NCI-H1105 (cell line): ENCODE data around the gene STXBP6.

Experiments used
- DNase-seq: peaks from one replicate; lab custom pipeline; 2025; lab: John Stamatoyannopoulos, UW

STXBP6 gene

DNA sequence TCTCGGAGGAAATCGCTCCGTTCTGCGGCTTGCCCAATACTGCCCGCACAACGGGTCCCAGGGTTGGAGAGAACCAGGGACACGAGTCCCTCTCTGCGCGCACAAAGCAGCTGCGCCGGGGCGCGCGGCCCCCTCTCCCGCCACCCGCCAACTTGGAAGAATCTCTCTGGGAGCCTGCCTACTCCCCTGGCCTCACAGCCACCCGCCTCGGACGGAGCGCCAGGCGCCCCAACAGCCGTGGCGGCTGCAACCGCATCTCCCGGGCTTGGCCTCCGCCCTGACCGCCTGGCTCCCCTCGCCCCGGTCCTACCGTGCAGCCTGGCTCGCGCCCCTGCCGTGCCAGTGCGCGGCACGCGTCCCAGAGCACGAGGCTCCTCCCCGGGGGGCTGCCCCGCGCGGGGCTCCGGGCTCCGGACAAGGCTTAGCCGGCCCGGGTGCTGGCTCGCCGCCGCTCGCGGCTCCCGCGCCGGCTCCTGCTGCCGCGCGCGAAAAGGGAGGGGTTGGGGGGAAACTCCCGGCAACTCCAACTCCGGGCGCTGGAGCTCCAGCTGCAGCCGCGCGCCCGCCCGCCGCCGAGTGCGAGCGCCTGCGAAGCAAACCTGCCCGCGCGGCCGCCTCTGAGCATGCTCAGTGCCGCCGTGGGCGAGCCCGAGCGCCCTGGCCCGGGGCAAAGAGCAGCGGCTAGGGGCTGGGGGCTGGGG is at the start of gene STXBP6:
Gene STXBP6, minus strand, starts transcription at position 580 of the 701 bp plus-strand sequence. CDS start 75,329 bp downstream, outside the sequence.
- DNase-seq, result peak; percentile 72

DNA sequence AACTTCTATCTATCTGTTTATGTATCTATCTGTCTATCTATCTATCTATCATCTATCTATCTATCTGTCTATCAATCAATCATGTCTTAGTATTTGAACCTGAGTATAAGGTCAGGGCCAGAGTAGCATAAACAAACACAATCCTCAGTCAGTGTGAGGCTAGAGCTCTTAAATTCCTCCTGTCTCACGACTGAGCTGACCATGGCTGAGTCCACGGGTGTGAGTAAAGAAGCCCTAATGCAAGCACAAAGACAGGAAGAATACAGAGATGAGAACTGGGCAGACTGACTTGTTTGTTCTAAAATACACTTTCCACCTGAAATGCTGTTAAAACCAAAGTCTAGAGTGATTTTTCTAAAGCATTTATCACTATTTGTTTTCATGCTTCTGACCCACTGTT is 47.2 kb upstream of the STXBP6 start:
- no peak for DNase-seq

DNA sequence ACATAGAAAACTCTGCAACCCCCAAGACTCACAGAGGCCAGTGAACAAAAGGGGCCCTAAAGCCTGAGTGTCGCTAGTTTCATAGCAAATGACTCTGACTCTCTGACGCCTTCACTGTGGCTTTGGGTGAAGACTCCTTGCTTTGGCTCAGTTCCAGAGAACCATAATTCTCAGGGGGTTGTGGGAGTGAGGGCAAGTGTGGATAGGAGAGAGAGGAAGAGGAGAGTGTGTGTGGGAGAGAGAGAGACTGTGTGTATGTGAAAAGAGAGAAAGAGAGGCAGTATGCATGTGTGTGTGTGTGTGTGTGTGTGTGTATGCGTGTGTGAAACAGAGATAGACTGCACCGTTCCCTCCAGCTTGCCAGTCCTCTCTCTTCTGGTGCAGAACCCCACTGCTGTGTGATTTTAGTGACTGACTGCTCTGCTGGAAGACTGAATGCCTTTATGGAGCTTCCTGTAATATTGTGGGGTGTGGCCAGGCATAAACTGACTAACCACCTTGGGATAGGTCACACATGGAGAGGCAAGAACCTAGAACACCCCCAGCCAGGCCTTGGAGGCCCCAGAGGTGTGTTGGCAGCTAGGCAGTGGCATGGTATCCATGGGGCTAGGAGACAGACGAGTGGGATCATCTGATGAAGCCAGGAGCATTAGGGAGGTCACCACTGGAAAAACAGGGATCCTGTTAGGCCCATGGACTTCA is 45.9 kb upstream of the STXBP6 start:
- DNase-seq, result no peak

DNA sequence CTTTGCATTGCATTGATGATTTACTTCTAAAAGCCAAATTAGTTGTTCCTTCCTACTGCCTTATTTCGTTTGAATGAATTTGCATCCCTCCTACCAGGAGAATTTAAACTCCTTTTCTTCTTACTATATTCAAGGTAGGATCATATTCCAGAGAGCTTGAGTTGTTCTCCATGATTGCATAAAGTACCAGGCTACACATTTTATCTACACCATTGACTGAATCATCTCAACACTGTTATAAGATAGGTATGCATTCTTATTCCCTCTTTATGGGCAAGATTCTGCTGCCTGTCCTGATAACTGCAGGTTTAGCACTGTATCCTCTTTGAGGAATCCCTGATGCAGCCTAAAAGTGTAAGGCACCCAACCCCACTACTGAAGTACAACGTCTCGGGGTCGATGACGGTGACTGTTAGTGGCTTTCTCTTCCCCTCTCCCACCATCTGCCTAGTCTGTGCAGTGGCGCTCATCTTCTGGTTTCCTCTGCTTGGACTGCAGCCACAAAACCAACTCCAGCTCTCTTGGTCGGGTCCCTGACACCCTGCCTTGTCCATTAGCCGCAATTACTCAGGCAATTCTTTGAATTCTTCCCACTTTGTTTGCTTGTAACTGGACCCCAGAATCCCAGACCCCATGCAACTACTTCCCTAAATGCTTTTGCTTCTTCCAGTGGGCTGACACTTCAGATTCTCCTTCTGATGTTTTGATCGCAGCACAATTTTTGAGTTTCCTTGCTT is 44.4 kb upstream of the STXBP6 start:
- DNase-seq, result no peak

DNA sequence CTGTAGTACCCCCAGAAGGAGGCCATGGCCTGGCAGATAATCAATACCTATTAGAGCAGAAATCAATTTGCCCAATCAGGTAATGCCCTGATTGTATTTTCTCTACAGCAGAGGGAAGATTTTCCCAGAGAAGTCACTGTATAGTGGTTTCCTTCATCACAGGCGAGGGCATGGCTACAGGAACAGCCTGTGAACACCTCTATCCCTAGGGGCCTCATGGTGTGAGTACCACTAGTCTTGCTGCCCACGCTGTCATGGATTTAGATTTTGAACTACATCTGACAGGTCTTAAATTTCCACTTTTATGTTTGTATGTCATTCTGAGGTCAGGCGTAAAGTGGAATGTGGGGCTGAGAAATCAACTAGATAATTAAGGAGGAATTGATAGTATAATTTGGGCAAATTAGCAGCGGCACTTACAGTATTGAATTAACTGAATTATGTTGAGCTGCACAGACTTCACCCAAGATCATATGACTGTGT is 42.4 kb upstream of the STXBP6 start:
- DNase-seq, result no peak

DNA sequence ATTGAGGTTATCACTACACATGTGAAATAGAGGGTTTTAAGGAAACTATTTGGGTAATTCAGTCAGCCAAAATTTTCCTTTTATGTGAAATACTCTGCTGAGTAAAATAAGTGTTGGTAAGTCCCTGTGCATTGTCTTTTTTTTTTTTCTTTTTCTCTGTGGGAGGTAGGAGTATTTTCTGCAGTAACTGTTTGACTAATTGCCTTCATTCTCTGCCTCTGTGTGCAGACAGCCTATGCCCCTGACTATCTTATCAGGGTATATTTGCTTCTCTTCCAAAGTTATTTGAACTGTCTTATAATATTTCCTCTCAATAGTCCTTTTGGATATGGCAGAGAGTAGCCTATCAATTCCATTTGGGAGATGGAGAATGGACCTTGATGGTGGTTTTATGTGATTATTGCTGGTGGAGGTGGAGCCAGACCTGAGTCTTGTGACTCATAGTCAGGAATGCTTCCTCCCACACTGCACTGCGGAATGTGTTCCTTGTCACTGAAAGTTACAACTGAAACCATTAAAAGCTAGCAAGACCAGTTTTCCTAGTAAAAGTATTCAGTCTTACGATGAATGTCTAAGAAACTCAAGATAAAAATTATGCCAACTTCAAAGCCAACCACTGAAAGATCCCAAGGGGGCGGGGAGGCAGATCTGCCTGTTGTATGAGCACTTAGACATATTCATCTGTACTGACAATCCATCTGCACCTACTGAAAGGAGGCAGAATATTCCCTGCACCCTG is 40.9 kb upstream of the STXBP6 start:
- DNase-seq, result no peak

DNA sequence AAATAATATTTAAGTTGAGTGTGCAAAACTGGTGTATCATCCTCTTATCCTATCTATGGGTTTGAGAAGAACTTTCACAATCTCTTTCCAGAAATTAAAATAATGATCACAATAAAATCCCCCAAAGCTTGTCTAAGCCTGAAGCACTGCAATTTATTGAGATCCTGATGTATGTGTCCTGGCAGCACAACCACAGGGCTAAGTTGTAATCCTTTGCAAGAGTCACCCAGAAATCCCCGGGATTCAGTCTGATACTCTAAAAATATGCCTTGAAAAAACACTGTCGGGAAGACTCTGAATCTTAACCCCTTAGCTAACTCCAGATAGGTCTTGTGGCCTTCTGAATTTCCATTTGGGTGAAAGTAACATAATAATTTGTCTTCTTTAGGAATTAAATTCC is 40.3 kb upstream of the STXBP6 start:
- DNase-seq, result no peak

DNA sequence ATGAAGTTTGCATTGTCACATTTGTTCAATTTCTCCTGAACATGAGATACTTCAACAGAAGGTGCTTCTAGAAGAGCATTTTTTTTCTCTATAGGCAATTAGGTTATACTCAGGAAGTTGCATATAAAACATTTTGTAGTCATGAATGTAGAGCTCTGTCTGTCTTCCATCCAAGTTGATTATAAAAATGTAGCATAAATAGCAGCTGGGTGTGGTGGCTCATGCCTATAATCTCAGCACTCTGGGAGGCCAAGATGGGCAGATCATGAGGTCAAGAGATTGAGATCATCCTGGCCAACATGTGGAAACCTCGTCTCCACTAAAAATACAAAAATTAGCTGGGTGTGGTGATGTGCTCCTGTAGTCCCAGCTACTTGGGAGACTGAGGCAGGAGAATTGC is 39.5 kb upstream of the STXBP6 start:
- no peak for DNase-seq

DNA sequence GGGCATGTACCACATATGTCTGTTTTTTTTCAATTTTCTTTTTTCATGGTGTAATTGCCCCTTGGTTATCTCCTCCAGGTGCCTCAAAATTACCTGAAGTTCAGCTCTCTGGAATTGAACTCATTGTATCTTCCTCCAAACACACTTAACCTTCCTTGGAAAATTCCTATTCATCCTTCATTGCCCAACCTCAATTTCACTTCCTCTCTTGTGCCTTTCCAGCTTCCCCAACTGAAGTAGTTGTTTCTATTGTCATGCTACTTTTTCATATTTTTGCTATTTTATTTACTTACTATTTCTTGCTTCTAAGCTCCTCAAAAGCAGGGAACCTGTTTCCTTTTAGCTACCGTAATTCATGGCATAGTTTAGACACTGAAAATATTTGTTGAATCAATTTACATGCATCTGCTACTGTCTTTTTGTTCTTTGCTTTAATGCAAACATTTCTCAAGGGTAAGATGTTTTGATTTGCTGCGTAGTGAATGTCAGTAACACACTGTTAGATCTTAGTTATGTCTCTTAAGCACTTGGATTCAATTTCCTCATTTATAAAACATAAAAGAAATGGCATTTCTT is 37.0 kb upstream of the STXBP6 start:
- DNase-seq, result no peak

DNA sequence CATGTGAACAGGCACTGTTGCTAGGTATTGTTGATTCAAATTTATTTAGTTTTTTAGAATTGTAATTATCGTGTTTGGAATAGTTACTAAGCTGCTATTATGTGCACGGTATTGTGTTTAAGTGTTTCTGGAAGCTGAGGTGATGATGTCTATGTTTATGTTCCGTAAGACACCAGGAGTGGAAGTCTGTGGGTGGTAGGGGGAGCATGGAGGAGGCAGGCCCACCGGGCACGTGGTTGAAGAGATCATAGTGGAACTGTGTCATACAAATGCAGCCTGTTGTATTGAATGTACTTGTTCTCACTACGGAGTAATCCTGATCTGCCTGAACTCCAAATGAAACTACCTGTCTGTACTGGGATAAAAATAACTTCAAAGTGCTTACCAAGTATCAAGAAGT is 36.1 kb upstream of the STXBP6 start:
- no peak for DNase-seq

DNA sequence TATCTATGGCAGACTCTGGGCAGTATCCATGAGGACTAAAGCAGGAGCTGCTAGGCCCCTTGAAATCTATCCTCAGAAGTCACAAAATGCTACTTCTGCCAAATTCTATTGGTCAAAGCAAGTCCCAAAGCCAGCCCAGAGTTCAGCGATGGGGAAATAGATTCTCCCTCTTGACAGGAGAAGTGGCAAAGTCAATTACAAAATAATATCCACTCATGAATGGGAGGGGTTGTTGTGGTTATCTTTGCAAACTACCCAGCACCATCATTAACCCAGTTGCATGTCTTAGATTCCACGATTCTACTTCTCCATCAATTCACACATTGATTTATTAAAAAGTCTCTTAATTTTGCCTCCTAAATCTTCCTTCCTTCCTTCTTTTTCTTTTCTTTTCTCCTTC is 30.7 kb upstream of the STXBP6 start:
- no peak for DNase-seq

DNA sequence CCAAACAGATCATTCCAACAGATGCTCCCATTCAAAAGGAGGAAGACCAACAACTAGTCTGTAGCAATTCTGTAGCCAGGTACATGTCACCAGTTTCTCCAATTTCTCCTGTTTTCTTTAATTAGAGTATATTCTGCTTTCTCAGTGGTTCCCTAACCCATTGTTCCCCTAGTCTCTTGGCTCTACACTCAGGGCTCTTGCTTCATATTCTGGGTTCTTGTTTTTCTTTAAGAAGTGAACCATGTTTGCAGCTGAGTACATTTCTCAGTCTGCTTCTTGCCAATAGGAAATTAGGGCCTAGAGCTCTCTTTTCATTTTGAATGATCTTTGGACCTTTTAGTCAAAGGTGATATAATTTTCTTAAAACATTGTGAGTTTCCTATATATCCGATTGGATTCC is 29.4 kb upstream of the STXBP6 start:
- DNase-seq, result no peak

DNA sequence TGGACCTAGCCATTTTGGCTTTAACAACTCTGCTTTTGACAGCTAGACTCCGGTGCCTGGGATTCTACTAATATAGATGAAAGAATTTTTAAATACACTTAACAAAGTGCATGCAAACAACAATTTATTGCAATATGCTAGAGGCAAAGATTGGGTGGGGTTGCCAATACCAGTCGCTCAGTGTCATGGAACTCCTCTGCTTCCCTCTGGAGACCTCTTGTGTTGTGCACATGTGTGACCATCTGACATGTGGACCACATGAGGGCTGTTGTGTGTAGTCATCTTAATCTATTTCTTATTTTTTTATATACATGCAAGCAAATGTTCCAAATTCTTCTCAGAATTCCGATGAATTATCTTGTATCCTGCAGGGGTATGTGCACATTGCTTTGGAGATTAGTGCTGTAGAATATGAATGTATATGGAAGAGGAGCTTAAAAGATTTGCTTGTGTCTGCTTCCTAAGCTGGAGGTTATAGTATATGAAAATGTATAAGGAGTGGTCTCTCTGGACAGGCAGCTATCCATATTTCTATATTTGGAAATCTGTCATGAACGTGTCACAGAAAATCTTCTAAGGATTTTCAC is 24.2 kb upstream of the STXBP6 start:
- no peak for DNase-seq

DNA sequence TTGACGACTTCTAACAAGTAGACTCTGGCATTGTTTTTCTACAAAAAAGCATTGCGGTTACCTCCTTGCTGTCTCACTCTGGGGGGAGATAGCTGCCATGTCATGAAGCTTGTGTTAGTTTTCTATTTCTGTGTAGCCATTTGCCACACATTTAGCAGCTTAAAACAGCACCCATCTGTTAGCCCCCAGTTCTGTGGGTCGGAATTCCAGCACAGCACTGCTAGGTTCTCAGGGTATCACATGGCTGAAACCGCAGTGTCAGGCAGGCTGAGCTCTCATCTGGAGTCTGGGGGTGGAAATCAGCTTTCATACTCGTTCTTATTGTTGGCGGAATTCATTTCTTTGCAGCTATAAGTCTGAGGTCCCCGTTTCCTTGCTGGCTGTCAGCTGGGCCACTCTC is 19.9 kb upstream of the STXBP6 start:
- DNase-seq, result no peak

DNA sequence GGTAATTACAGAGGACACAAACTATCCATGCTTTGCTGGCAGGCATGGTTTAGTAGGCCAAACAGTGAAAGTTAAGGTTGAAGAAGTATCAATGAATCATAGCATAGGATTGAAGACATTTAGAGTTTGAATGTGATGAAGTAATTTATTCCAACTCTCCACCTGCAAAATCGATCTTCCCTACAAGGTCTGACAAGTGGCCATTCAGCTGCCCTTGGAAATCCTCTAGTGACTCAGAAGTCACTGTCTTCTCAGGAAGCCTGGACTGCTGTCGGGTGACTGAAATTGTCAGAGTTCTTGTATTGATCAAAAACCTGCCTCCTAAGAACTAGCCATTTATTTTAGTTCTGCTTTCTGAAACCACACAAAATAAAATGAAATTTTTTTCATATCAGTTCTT is 17.7 kb upstream of the STXBP6 start:
- DNase-seq, result no peak

DNA sequence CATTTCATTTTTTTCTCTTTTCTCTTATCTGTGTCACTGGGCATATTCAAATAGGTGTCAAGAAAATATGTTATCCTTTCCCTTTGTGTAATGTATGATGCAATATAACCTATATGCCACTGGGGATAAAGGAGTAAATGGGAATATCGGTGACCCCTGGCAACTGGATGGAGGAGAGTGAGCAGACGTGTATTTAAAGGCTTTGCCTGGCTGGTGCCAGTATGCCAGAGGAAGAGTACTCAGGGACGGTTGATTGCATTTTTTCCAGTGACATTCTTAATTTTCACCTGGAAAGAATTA is 12.0 kb upstream of the STXBP6 start:
- DNase-seq, result no peak

DNA sequence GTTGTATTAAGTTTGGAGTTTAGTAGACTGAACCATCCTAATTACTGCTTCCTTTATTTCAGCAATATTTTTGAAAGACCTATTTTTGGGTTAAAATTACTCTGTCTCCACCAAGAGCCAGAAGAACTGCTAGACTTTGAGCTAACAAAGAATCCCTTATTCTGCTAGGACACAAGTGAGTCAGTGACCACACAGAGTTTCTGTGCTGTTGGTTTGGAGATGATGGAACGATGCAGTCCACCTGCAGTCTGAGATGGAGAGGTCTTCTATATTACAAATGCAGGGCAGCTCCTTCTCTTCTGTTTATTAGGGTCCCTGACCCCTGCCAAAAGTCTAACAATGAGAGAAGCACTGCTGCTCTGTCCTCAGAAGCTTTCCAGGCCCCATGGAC is 6.7 kb upstream of the STXBP6 start:
- no peak for DNase-seq

DNA sequence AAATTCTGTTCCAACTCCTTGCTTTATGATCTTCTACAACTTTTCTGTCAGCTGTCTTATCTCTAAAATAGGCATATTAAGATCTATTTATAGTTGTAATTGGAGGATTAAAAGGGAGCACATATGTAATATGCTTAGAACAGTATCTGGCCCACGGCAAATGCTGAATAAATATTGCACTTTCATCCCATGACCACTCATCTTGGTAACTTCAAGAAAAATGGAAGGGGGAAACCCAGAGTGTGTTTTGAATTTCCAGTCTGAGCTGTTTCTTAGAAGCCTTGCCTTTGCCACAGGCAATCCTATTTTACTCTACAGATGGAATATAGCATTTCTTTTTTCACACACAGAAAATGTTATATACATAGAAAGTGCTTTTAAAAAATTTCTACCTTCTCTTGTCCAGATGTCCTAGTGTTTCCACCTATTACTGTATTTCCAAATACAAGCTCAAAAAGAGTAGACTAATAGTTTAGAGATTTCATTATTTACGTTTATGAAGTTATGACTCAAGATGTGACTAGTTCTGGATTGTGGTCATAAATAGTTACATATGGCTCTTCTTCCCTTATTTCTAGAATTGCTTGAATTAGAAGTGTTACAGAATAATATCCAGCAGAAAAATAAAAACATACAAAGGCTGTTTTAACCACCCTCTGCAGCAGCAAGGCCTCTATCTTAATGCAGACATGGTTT is 6.2 kb upstream of the STXBP6 start:
- no peak for DNase-seq

DNA sequence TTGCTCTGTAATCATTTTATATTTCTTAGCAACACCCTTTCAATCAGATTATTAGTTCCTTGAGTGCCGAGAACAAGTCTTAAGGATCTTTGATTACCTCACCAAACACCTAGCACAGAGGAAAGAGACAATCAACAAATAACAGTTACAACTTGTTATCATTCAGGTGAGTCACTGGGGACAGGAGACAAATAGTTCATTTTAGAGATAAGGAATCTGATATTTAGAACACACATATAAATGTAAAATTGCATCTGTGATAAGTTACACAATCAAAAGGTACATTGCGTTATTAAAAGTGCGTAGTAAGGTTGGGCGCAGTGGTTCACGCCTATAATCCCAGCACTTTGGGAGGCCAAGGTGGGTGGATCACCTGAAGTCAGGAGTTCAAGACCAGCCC is 5.1 kb upstream of the STXBP6 start:
- no peak for DNase-seq

DNA sequence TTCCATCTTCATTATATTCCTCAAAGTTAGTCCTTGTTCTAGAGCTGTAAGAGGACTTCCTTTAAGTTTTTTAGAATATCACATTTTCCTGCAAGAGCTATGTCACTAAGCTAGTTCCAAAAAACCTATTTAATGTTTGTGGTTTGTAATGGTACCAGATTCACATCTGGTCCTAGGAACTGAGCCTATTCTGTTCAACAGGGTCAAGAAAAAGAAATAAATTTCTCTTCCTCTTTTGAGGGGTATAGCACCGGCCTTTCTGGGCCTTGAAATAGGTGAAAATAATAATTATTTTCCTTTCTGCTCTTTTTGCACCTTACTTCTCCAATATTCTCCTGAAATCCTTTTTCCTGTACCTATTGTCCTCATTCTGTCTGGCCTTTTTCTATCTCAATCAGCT is 3.6 kb upstream of the STXBP6 start:
- DNase-seq, result no peak

DNA sequence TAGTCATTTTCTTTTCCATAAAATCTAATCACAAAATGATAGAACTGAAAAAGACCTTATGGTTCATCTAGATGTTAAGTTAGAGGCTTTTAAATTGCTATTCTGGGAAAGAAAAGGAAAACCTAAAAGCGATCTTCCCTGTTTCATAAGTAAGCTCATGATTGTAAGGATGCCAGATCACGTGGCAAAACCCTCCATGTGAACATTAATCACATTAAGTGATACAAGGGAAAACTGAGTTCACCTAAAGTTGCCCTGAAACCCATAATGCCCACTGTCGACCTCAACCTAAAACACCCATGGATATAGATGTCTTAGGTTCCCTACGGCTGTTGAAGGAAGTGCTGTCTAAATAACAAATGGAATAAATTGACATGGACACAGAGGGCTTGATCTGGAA is 3.0 kb upstream of the STXBP6 start:
- DNase-seq, result no peak
